22Rv1 (cell line): ENCODE measurements around the gene FAM111A.

Experiments
- H3K27ac ChIP-seq: fragments of 450-650 bp; 2 replicates; pipeline ENCODE4 v1.5.1; 2017
- CTCF ChIP-seq: fragments of 450-650 bp; IDR thresholded peaks from 2 replicates; pipeline ENCODE4 v1.5.1; 2017; ENCODE audit warnings: mild to moderate bottlenecking
- ZFX ChIP-seq: fragments of 450-650 bp; IDR thresholded peaks from 2 replicates; pipeline ENCODE4 v1.6.1; 2017; ENCODE audit warnings: antibody characterized with exemption, borderline replicate concordance

Gene FAM111A

GRCh38 chr11:59189986-59190385 lies 47.3 kb downstream of the FAM111A start:
- no peak overlapping the region for H3K27ac ChIP-seq

GRCh38 chr11:59191095-59191494 lies 48.4 kb downstream of the FAM111A start:
- TF ChIP-seq CTCF (no peak), ZFX (no peak)
- H3K27ac ChIP-seq, result no peak overlapping the region

More at GRCh38 chr11:59189986-59190385, 47.3 kb downstream of the FAM111A start:
- TF ChIP-seq ZFX (no peak), CTCF (no peak)

- H3K27ac ChIP-seq, result no peak overlapping the region
- TF ChIP-seq CTCF, result no peak
- no peak for TF ChIP-seq ZFX
These were observed 49.2 kb downstream of the FAM111A start for GRCh38 chr11:59191890-59192289.

GRCh38 chr11:59192446-59193020 lies 49.9 kb downstream of the FAM111A start:
- no peak overlapping the region for H3K27ac ChIP-seq
- TF ChIP-seq ZFX (no peak), CTCF (no peak)

- TF ChIP-seq CTCF (no peak), ZFX (no peak)
- H3K27ac ChIP-seq, result no peak overlapping the region
These were observed 51.0 kb downstream of the FAM111A start for GRCh38 chr11:59193587-59194130.

GRCh38 chr11:59195586-59195985 lies 52.9 kb downstream of the FAM111A start:
- H3K27ac ChIP-seq, result no peak overlapping the region
- TF ChIP-seq ZFX (no peak), CTCF (no peak)

GRCh38 chr11:59196777-59197176 lies 54.1 kb downstream of the FAM111A start:
- no peak for TF ChIP-seq ZFX
- TF ChIP-seq CTCF, result no peak
- no peak overlapping the region for H3K27ac ChIP-seq
